ENCODE measurements around the gene IGFLR1. TPM values are rescaled to one million over a fixed set of nuclear protein-coding genes. Genes with fewer than 3 reads are reported as not detected.

IGFLR1 gene
- total and polyA plus RNA-seq, 9 of the 15 experiments (the other 6 are each of a cell fraction or from before 2014, with no cell fraction given), result 1.0 to 14.3 (median 4.6) TPM

- peaks cover 25 to 75% of the 10 kb centered on the region in 2 experiments for H3K27me3 ChIP-seq (ENCODE audit: control insufficient read depth in 2 of 2, insufficient read depth in 2 of 2, low read length in 2 of 2)
- no TSS peak for BruUV-seq (replicated peaks)
- no peak overlapping the region for H3K27ac ChIP-seq (ENCODE audit: extremely low read depth, low read depth, low read length)
- no peaks in the 10 kb centered on the region for H3K9me3 ChIP-seq (replicated peaks; ENCODE audit: control insufficient read depth, insufficient read depth, low read depth, low read length)
- CTCF ChIA-PET (ENCODE audit: low intra/inter-chr PET ratio), result no interaction called here
- DNase-seq (ENCODE audit: extremely low read depth in 1 of 4, low spot score in 3 of 4) (no peak), ATAC-seq (no peak), FAIRE-seq (peak; percentile 11)
- no peak overlapping the region for H3K4me2 ChIP-seq (ENCODE audit: insufficient read depth, low read length)
- H2AFZ ChIP-seq (ENCODE audit: low read depth, low read length), result no peak overlapping the region
- no peaks in the 10 kb centered on the region for H4K20me1 ChIP-seq (replicated peaks; ENCODE audit: control insufficient read depth, insufficient read depth, low read length)
- WGBS (ENCODE audit: insufficient coverage, low coverage, missing lambda C conversion rate), result 8% methylated on average over 13 of the region's 13 CpGs
- no peak overlapping the region for H3K4me3 ChIP-seq
- H3K4me1 ChIP-seq (replicated peaks in 1 of 2; ENCODE audit: control insufficient read depth in 2 of 2, insufficient read depth in 2 of 2, low read length in 2 of 2), result peaks cover 3 to 20% of the 10 kb centered on the region in 2 experiments
- POLR2A ChIA-PET, result interaction anchor here (0.6 to 0.9 kb wide), 2 partner anchors 11 to 471 kb away, joined by 3 read pairs; no protein-coding TSS in a partner anchor
- no peaks in the 10 kb centered on the region; the same call in 2 of the 3 replicates for H3K79me2 ChIP-seq (ENCODE audit: control insufficient read depth, insufficient read depth, low read length)
- H3K36me3 ChIP-seq (ENCODE audit: control insufficient read depth, insufficient read depth, low read length), result no peaks in the 10 kb centered on the region
- H3K9me1 ChIP-seq (ENCODE audit: control insufficient read depth, insufficient read depth, low read length), result no peaks in the 10 kb centered on the region
- intact Hi-C loops (cut with micrococcal nuclease), result no loop called here
- no peak overlapping the region for H3K9ac ChIP-seq (ENCODE audit: insufficient read depth in 1 of 2, low read depth in 2 of 2, low read length in 2 of 2)
- TF ChIP-seq ETV5 (CRISPR knock-in tag; IDR thresholded peaks at IDR 0.05; ENCODE audit: low read depth), result no peak
- no peak for TF ChIP-seq ZNF121 (CRISPR knock-in tag; conservative IDR thresholded peaks at IDR 0.05)
- TF ChIP-seq MLX (CRISPR knock-in tag; conservative IDR thresholded peaks at IDR 0.05), result no peak
- no peak for TF ChIP-seq NFATC3 (IDR thresholded peaks at IDR 0.05)
- no peak for TF ChIP-seq ZNF140 (CRISPR knock-in tag; IDR thresholded peaks at IDR 0.05)
- TF ChIP-seq NFIX (CRISPR knock-in tag; IDR thresholded peaks at IDR 0.05; ENCODE audit: low read depth), result no peak
- no peak for TF ChIP-seq CHD7 (IDR thresholded peaks at IDR 0.05; ENCODE audit: low read depth, low read length)
- in situ Hi-C loops (cut with MboI), result no loop called here
Measured at GRCh38 chr19:35710784-35711723, 31.2 kb downstream of the IGFLR1 start.
